NOMO-1 treated with dmso at 0.1 percent for 144 hours (cell line): Measurements from ENCODE around the gene TBC1D3K.
"Not testable (repeated sequence)": the region's sequence is repeated elsewhere in the genome, so short reads cannot be mapped to it uniquely, and the experiment has no call there.

Experiments used
- DNase-seq: peaks from one replicate; lab custom pipeline; 2025; ENCODE audit not compliant: unreplicated experiment; lab: John Stamatoyannopoulos, UW

Gene TBC1D3K

GRCh38 chr17:37924115-37924514, at the start of gene TBC1D3K:
Gene TBC1D3K (plus strand): TSS chr17:37924415. CDS start chr17:37926000, 1,585 bp downstream.
- not testable (repeated sequence) for DNase-seq

GRCh38 chr17:37884516-37884915, 39.7 kb upstream of the TBC1D3K start:
- peak; percentile 1 for DNase-seq

GRCh38 chr17:37885136-37885535, 39.1 kb upstream of the TBC1D3K start:
- DNase-seq = no peak

- no peak for DNase-seq
These were observed 35.3 kb upstream of the TBC1D3K start for GRCh38 chr17:37888881-37889280.

- not testable (repeated sequence) for DNase-seq
These were observed 27.3 kb upstream of the TBC1D3K start for GRCh38 chr17:37896961-37897360.
